ENCODE measurements around the gene CECR2. TPM values are rescaled to one million over a fixed set of nuclear protein-coding genes. Genes with fewer than 3 reads are reported as not detected.

The CECR2 gene
- total RNA-seq, 1 donor from 2014 or later, result not detected

DNA sequence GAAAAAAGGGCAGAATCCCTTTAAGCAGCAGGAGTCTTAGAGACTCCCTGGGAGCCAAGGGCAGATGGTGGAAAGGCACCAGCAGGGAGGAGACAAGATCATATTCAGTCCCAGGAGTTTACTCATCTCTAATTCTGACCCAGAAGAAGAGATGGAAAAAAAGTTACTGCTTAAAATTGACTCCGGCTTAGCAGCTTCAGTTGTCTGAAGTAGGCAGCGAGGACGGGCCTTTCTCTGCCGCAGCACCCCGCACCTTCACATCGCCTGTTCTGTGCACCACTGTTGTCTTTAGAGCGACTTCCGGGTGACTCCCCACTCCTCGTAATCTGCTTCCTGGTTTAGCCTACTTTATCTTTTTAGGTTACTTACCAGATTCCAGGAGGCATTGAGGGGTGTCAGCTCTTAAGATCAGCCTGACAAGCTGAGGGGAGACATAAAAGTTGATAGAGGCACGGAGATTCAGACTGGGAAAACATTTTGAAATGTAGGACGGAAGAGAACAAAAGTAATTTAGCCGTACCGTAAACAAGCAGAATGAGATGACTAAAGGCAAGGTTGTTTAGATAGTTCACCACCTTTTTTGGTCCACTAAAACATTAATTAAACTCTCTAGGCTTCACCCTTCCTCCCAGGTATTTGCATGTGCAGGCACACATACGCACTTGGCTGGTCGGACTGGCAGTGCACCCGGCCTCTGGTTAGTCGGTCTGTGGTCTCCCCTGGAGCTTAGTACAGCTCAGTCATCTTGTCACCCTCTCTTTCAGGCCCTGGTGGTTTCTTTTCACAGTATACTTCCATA is 74.3 kb downstream of the CECR2 start:
- H3K4me3 ChIP-seq (ENCODE audit: low read depth, low read length), result no peak overlapping the region
- FAIRE-seq, result no peak
- TF ChIP-seq, protein P1, sequence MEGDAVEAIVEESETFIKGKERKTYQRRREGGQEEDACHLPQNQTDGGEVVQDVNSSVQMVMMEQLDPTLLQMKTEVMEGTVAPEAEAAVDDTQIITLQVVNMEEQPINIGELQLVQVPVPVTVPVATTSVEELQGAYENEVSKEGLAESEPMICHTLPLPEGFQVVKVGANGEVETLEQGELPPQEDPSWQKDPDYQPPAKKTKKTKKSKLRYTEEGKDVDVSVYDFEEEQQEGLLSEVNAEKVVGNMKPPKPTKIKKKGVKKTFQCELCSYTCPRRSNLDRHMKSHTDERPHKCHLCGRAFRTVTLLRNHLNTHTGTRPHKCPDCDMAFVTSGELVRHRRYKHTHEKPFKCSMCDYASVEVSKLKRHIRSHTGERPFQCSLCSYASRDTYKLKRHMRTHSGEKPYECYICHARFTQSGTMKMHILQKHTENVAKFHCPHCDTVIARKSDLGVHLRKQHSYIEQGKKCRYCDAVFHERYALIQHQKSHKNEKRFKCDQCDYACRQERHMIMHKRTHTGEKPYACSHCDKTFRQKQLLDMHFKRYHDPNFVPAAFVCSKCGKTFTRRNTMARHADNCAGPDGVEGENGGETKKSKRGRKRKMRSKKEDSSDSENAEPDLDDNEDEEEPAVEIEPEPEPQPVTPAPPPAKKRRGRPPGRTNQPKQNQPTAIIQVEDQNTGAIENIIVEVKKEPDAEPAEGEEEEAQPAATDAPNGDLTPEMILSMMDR (IDR thresholded peaks at IDR 0.05; ENCODE audit: insufficient read depth, low read length, severe bottlenecking), result no peak

DNA sequence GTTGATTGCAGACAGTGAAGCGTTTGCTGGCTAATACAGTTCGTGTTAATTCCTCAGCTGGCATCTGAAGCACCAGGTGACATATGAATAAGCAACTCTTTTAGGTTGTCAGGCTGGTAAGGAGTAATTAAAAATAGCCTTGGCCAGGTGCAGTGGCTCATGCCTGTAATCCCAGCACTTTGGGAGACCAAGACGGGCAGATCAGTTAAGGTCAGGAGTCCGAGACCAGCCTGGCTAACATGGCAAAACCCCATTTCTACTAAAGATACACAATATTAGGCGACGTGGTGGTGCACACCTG is 74.9 kb downstream of the CECR2 start:
- TF ChIP-seq, protein P1 (IDR thresholded peaks at IDR 0.05; ENCODE audit: insufficient read depth, low read length, severe bottlenecking), result no peak
- no peaks in the 10 kb centered on the region for H3K27me3 ChIP-seq (ENCODE audit: control insufficient read depth, insufficient read depth, low read length)
- no peak for FAIRE-seq
- DNase-seq (ENCODE audit: low read depth), result no peak
- H3K36me3 ChIP-seq (ENCODE audit: control insufficient read depth, insufficient read depth, low read length), result no peaks in the 10 kb centered on the region
- H3K4me3 ChIP-seq (ENCODE audit: low read depth, low read length), result no peak overlapping the region

More for the DNA sequence above, 74.3 kb downstream of the CECR2 start:
- Histone ChIP-seq H3K36me3 (ENCODE audit: control insufficient read depth, insufficient read depth, low read length) (no peaks in the 10 kb centered on the region), H3K27me3 (ENCODE audit: control insufficient read depth, insufficient read depth, low read length) (no peaks in the 10 kb centered on the region)
- DNase-seq (ENCODE audit: low read depth), result no peak

DNA sequence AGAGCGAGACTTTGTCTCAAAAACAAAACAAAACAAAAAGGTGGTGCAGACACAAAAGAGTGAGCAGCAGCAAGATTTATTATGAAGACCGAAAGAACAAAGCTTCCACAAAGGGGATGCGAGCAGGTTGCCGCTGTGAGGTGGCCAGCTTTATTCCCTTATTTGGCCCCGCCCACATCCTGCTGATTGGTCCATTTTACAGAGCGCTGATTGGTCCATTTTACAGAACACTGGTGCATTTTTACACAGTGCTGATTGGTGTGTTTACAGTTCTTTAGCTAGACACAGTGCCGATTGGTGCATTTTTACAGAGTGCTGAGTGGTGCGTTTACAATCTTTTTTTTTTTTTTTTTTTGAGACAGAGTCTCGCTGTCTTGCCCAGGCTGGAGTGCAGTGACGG is 77.4 kb downstream of the CECR2 start:
- Histone ChIP-seq H3K36me3 (ENCODE audit: control insufficient read depth, insufficient read depth, low read length) (no peaks in the 10 kb centered on the region), H3K27me3 (ENCODE audit: control insufficient read depth, insufficient read depth, low read length) (no peaks in the 10 kb centered on the region), H3K4me3 (ENCODE audit: low read depth, low read length) (no peak overlapping the region)
- TF ChIP-seq, protein P1 (IDR thresholded peaks at IDR 0.05; ENCODE audit: insufficient read depth, low read length, severe bottlenecking), result no peak
- FAIRE-seq (no peak), DNase-seq (ENCODE audit: low read depth) (no peak)

DNA sequence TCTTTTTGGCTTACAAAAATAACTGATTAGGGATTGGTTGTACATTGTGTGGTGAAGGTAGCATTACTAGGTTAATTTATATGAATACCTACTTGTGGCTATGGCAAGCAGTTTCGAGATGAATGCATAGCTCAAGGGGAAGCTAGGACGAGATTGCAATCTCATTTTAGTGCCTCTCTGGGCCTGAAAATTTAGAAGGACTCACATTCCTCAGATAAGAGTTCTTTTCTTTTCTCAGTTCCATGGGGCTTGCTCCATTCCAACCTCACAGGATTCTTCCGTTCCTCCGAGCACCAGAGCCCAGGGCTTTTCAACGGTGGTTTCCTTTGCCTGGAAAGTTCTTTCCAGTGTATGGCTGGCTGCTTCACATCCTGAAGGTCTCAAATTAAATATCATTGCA is 82.1 kb downstream of the CECR2 start:
- Histone ChIP-seq H3K4me3 (ENCODE audit: low read depth, low read length) (no peak overlapping the region), H3K27me3 (ENCODE audit: control insufficient read depth, insufficient read depth, low read length) (no peaks in the 10 kb centered on the region), H3K36me3 (ENCODE audit: control insufficient read depth, insufficient read depth, low read length) (no peaks in the 10 kb centered on the region)
- DNase-seq (ENCODE audit: low read depth) (no peak), FAIRE-seq (no peak)
- TF ChIP-seq, protein P1 (IDR thresholded peaks at IDR 0.05; ENCODE audit: insufficient read depth, low read length, severe bottlenecking), result no peak

DNA sequence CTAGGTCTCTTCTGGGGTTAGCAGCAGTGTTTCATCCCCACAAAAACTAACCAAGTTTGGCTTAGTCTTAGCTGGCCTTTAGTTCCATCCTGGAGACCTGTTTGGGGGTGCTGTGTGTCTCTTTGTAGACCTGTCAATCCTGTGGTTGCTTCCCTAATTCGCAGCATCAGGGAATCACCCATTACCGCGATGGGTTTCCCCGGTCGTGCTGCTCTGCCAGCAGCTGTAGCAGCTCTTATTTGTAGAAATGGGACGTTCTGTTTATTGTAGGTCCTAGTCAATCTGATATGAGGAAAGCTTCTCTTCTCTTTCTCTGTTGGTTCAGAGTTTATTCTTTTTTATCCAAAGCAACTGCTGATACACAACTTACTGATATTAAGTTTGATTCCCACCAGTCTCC is 91.6 kb downstream of the CECR2 start:
- TF ChIP-seq, protein P1 (IDR thresholded peaks at IDR 0.05; ENCODE audit: insufficient read depth, low read length, severe bottlenecking), result no peak
- DNase-seq (ENCODE audit: low read depth) (no peak), FAIRE-seq (no peak)
- no peaks in the 10 kb centered on the region for H3K36me3 ChIP-seq (ENCODE audit: control insufficient read depth, insufficient read depth, low read length)
- no peaks in the 10 kb centered on the region for H3K27me3 ChIP-seq (ENCODE audit: control insufficient read depth, insufficient read depth, low read length)
- H3K4me3 ChIP-seq (ENCODE audit: low read depth, low read length), result no peak overlapping the region
